Spleen (tissue), 7 donors: ENCODE results near the gene F13B.

Experiments used
- POLR2AphosphoS5 ChIP-seq, 3 donors: sonication (generic); formaldehyde crosslinking; IDR thresholded peaks; one replicate each; pipeline ENCODE4 v1.5.1; 2017; ENCODE audit warnings: antibody characterized with exemption in 3 of 3
- TF ChIP-seq, protein P1 (sequence below), 11 experiments: fragments of 200-600 bp in 7 of 11; fragments of 450-650 bp in 4 of 11; sonication (generic) in 4 of 11; IDR thresholded peaks in 8 of 11; conservative IDR thresholded peaks in 3 of 11; 1 replicate in 7 of 11; 2 replicates in 4 of 11; pipeline versions ENCODE4 v1.4.0 to v1.8.0; 2016 to 2021; ENCODE audit warnings: antibody characterized with exemption in 11 of 11, inconsistent platforms in 4 of 11, mild to moderate bottlenecking in 1 of 11
- donor health status: DM: no; HTN: no; CAD: no; lungs with moderate emphysema.
- donor health status: DM: no; HTN: no; CAD: no.
- donor health status: DM: no; HTN: no; CAD: no.

DNA sequence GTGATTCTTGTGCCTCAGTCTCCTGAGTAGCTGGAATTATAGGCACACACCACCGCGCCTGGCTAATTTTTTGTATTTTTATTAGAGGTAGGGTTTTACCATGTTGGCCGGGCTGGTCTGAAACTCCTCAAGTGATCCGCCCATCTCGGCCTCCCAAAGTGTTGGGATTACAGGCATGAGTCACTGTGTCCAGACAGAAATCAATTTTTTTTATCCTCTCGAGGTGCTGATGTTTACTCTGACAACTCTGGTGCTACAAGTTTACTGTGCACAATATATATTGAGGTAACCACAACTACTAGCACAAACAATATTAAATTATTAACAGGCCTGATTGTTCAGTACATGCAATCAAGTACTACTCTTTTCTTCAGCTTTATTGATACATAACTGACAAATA is 39.7 kb downstream of the F13B start:
- no peak for TF ChIP-seq POLR2AphosphoS5 (IDR thresholded peaks at IDR 0.05)
- TF ChIP-seq, protein P1, sequence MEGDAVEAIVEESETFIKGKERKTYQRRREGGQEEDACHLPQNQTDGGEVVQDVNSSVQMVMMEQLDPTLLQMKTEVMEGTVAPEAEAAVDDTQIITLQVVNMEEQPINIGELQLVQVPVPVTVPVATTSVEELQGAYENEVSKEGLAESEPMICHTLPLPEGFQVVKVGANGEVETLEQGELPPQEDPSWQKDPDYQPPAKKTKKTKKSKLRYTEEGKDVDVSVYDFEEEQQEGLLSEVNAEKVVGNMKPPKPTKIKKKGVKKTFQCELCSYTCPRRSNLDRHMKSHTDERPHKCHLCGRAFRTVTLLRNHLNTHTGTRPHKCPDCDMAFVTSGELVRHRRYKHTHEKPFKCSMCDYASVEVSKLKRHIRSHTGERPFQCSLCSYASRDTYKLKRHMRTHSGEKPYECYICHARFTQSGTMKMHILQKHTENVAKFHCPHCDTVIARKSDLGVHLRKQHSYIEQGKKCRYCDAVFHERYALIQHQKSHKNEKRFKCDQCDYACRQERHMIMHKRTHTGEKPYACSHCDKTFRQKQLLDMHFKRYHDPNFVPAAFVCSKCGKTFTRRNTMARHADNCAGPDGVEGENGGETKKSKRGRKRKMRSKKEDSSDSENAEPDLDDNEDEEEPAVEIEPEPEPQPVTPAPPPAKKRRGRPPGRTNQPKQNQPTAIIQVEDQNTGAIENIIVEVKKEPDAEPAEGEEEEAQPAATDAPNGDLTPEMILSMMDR (IDR thresholded peaks at IDR 0.05 in 8 of 11, conservative IDR thresholded peaks at IDR 0.05 in 3 of 11) = no peak
